GM21526 (cell line): Measurements from ENCODE around the gene DYNC2LI1.

Experiments used
- ATAC-seq: cut with Tn5 transposase; IDR thresholded peaks from one replicate; pipeline ENCODE4 v1.9.1; 2021; ENCODE audit warnings: moderate library complexity; ENCODE audit not compliant: unreplicated experiment, low FRiP score

DYNC2LI1 gene

GRCh38 chr2:43759195-43759594, 14.6 kb upstream of the DYNC2LI1 start:
- no peak for ATAC-seq

DNA sequence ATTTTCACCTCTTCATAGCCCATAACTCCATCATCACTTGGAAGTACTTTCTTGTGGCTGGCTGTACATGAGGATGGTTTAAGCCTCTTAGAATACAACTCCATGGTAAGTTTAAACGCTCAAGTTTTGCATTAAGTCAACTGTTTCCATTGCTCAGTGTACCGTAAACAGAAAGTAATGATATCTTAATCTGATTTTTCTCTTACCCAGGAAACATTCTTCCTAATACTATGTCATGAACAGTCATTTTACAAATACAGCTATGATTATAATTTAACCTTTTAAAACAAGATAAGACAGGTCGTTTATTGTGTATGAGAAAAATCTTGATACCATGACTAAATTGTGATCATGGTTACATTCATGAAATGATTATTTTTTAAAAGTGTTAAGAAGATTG, 11.6 kb upstream of the DYNC2LI1 start:
- ATAC-seq, result no peak

- no peak for ATAC-seq
Measured at GRCh38 chr2:43763091-43763490, 10.7 kb upstream of the DYNC2LI1 start.

DNA sequence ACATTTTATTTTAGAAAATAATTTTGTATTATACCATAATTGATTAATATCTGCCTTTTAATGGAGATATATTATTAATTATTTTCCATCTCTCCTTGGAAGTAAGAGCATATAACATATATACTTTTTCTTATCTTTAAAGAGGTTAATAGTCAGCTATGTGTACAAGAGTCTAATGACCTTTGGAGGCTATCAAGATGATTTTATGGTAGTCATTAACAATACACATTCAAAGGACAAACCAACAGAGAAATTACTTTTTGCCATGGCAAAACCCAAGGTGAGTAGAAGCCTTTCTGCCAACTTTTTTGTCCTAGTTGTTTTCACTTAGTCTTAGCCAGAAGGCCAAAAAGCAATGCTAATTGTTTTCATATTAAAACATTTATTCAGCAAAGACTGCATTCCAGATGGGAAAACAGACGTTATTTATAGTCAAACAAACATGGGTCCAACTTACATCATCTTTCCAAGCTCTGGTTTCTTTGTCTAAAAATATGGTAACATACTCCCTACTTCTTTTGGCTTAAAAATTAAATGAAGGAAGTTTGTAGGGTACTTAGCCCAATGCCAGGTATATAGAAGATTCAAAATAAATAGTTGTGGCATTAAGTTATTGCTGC, 9.6 kb upstream of the DYNC2LI1 start:
- ATAC-seq, result no peak

- no peak for ATAC-seq
Measured at GRCh38 chr2:43766006-43766405, 7.8 kb upstream of the DYNC2LI1 start.

- no peak for ATAC-seq
Measured at GRCh38 chr2:43774617-43775016, 778 bp downstream of the DYNC2LI1 start.

DNA sequence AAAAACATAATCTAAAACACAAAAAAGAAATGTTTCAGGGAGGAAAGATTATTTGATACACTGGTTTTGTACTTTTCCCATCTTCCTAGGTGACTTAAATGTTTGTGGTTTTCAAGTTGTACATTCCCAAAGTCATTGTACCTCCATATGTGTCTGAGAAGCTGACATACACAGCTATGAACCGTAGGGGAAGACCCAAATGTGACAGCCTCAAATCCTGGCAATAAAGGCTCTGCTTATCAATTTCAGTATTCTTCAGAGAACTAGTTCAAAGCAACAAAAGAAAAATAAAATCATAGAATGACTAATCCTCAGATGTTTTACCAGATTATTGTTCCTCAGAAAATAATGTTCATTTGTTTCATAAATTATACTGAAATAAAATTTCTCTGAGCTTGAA, 2.5 kb downstream of the DYNC2LI1 start:
- ATAC-seq, result no peak

DNA sequence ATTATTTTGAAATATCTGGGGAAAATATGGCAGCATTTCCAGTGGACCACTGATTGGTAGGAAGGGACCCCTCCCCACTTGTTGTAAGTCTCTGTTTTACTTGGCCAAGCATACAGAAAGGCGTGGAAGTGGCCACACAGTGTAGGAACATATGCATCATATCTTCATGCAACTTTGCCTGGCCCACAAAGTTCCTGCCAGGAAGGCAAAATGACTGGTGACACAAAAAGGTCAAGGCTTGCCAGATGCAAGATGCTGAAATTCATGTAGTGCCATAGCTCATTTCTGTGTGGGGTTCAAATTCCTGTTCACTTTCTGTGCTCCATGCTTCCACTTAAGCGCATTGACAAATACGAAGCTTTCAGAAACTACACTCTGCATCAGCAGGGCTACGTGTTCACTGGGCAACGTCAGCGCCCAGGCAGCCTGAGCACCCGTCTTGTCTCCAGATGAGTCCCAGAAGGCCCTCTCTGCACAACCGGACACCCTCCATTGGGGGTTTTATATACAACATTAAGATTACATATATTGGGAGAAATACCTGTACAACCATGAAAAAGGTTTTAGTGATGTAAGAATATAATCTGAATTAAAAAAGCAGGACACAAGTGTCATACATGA, 3.6 kb downstream of the DYNC2LI1 start:
- no peak for ATAC-seq

DNA sequence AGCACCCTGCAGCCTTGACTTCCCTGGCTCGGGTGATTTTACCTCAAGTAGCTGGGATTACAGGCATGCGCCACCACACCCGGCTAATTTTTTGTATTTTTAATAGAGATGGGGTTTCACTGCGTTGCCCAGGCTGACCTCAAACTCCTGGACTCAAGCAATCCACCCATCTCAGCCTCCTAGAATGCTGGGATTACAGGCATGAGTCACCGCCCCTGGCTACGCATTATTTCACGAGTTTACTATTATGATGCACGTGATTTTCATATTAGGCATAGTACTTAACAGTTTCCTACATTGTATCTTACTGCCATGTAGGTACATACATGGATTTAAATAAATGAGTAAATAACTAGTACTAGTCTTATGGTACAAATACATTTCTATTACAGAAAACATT, 4.4 kb downstream of the DYNC2LI1 start:
- no peak for ATAC-seq

DNA sequence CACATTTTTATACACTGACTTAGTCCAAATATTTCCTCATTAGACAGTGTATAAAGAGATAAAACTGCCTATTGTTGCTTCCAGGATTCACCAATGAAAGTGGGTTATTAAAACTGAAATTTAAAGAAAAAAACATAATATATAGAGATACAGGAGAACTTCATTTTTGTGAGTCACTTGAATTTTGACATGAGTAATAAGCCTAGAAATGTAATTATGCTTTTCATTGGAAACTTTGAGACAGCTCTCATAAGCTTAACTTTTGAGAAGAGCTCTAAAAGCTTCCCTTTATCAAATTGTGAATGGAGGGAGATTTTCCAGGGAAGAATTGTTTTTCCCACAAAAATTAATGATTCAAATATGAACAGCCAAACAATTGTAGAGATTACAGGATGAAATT, 14.1 kb downstream of the DYNC2LI1 start:
- no peak for ATAC-seq

- no peak for ATAC-seq
Measured at GRCh38 chr2:43788646-43789045, 14.8 kb downstream of the DYNC2LI1 start.

GRCh38 chr2:43790147-43790546, 16.3 kb downstream of the DYNC2LI1 start:
- no peak for ATAC-seq

DNA sequence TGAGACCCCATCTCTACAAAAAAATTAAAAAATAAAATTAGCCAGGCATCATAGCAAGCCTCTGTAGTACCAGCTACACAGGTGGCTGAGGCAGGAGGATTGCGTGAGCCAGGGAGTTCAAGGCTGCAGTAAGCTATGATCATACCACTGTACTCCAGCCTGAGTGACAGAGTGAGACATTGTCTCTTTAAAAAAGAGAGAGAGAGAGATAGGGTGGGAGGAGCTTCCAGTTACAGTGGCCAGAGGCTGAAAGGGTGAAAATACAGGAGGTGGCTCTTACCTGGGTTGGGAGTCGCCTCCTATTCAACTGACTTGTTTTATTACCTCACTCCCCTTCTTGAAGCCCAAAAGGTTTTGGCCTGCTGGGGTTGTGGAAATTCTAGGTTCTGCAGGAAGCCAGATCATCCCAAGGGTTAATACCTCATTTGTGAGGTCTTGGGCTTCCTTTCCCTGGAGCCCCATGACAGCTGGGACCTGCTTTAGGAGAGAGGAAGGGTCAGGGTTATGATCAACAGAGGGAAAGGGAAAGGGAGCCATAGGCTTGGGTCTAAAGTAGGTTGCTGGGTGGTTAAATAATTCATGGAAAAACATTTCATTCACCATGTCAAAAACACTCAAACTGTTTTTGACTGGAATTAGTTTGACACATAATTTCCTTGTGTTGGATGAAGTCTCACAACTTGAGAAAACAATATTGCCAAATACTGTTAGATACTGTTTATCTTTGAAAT, 17.4 kb downstream of the DYNC2LI1 start:
- no peak for ATAC-seq

- no peak for ATAC-seq
Measured at GRCh38 chr2:43792653-43793052, 18.8 kb downstream of the DYNC2LI1 start.

DNA sequence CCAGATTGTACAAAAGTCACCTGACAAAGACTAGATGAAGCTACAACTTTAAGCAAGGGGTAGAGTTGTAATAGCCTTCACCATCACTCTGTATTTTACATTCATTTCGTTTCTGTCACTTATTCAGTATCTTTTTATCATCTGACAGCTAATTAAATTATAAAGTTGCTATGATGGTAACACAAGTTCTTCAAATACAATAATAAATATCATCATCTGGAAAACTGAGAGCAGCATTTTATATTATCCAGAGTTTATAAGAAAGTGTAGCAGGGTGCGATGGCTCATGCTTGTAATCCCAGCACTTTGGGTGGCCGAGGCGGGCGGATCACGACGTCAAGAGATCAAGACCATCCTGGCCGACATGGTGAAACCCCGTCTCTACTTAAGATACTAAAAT, 21.1 kb downstream of the DYNC2LI1 start:
- ATAC-seq, result no peak

DNA sequence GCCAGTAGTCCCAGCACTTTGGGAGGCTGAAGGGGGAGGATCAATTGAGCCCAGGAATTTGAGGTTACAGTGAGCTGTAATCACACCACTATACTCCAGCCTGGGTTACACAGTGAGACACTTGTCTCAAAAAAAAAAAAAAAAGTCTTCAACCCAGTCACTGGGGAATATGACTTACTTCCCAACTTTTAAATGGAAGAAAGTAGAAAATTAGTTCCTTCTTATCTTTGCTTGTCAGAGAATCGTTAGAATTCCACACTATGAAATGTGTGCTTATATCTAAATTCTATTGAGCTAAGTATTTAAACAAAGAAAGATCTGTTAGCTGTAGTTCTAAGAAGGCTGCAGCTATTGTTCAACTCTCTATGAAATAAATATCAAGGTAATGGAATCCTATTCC, 22.4 kb downstream of the DYNC2LI1 start:
- no peak for ATAC-seq

- no peak for ATAC-seq
Measured at GRCh38 chr2:43798300-43798699, 24.5 kb downstream of the DYNC2LI1 start.

DNA sequence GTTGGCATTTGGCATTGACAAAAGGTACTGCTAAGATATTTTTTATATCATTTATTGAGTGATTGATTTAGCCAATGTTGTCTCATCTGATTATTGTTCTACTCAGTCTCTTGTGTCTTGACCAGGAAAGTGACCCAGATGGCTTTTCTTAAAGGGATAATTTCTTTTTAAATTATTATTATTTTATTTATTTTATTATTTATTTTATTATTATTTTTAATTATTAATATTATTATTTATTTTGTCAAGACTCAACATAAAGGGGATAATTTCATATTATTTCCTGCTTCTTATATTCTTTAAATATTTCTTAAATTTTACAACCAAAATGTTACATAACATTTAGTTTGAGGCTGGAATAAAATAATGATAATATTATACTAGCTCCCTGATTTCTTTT, 27.1 kb downstream of the DYNC2LI1 start:
- ATAC-seq, result no peak

- ATAC-seq, result no peak
Measured at GRCh38 chr2:43802135-43802534, 28.3 kb downstream of the DYNC2LI1 start.

DNA sequence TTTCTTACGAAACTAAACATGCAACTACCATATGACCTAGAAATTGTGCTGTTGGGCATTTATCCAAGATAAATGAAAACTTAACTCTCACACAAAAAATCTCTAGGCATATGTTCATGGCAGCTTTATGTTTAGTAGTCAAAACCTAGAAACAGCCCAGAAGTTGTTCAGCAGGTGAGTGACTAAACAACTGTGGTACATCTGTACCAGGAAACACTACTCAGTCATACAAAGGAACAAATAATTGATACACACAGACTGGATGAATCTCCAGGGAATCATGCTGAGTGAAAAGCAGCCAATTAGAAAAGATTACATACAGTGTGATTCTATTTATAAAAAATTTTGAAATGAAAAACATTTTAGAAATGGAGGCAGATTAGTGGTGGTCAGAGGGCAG, 29.3 kb downstream of the DYNC2LI1 start:
- no peak for ATAC-seq

DNA sequence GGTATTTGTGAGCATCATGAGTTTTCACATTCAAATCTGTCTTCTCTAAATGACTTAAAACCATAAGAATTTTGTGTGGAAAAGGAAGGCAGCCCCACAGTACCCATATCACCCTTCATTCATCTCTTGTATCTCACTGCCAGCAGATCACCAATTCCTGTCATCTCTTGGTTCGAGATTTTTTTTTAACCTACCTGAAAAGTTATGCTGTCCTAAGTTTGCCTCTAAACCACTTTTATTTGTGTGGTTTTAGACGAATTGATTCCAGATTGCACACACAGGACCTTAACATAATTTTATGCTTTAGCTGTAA, 32.8 kb downstream of the DYNC2LI1 start:
- no peak for ATAC-seq

DNA sequence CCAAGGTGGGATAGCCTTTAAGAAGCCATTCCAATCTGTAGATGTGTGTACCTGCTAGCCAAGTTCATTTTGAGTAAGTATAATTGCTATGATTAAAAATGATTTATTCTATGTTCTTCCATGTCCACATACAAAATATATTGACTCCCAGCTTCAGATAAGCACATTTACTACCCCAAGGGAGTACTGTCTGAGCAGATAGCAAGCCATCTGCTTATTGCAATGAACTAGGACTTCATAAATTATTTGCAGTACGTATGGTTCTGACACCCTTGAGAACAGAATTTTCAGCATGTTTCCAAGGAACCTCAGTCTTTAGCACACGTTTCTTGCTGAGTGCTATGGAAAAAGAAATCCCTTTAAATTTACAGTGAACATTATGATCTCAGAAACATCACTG, 36.6 kb downstream of the DYNC2LI1 start:
- ATAC-seq, result no peak
